Stimulated activated CD8-positive, alpha-beta memory T cell treated with anti-CD3 and anti-CD28 coated beads, Interleukin-15, amount 100 ng/mL, for 1 hour (primary cell): ENCODE measurements around the gene TTC28.
"Not testable (repeated sequence)": the region's sequence is repeated elsewhere in the genome, so short reads cannot be mapped to it uniquely, and the experiment has no call there.

Source experiments
- DNase-seq: peaks from one replicate; pipeline ENCODE4 v3.0.0-alpha.2; 2020; ENCODE audit warnings: low read depth

The TTC28 gene

GRCh38 chr22:28604966-28605761, 74.5 kb downstream of the TTC28 start:
- DNase-seq: no peak

- no peak for DNase-seq
These were observed 77.7 kb downstream of the TTC28 start for GRCh38 chr22:28601915-28602314.

- no peak for DNase-seq
These were observed 79.0 kb downstream of the TTC28 start for GRCh38 chr22:28600546-28601143.

GRCh38 chr22:28599693-28600092, 79.9 kb downstream of the TTC28 start:
- DNase-seq: no peak

- no peak for DNase-seq
These were observed 82.0 kb downstream of the TTC28 start for GRCh38 chr22:28597665-28598064.

- no peak for DNase-seq
These were observed 84.7 kb downstream of the TTC28 start for GRCh38 chr22:28594797-28595462.

GRCh38 chr22:28594076-28594796, 85.4 kb downstream of the TTC28 start:
- no peak for DNase-seq

- DNase-seq: no peak
These were observed 86.3 kb downstream of the TTC28 start for GRCh38 chr22:28593299-28593698.

GRCh38 chr22:28589102-28589750, 90.4 kb downstream of the TTC28 start:
- DNase-seq: no peak

- DNase-seq: no peak
These were observed 94.3 kb downstream of the TTC28 start for GRCh38 chr22:28585324-28585723.

GRCh38 chr22:28582806-28583205, 96.8 kb downstream of the TTC28 start:
- no peak for DNase-seq

- DNase-seq: no peak
These were observed 98.6 kb downstream of the TTC28 start for GRCh38 chr22:28581016-28581415.

GRCh38 chr22:28576162-28576561, 103.5 kb downstream of the TTC28 start:
- no peak for DNase-seq

- DNase-seq: no peak
These were observed 105.4 kb downstream of the TTC28 start for GRCh38 chr22:28574159-28574788.

- DNase-seq: no peak
These were observed 108.8 kb downstream of the TTC28 start for GRCh38 chr22:28570696-28571373.

- DNase-seq: not testable (repeated sequence)
These were observed 110.7 kb downstream of the TTC28 start for GRCh38 chr22:28568974-28569373.

GRCh38 chr22:28568099-28568498, 111.5 kb downstream of the TTC28 start:
- no peak for DNase-seq

GRCh38 chr22:28566920-28567499, 112.6 kb downstream of the TTC28 start:
- not testable (repeated sequence) for DNase-seq

- no peak for DNase-seq
These were observed 116.0 kb downstream of the TTC28 start for GRCh38 chr22:28563636-28564035.

GRCh38 chr22:28562324-28562723, 117.3 kb downstream of the TTC28 start:
- no peak for DNase-seq

- DNase-seq: not testable (repeated sequence)
These were observed 118.9 kb downstream of the TTC28 start for GRCh38 chr22:28560743-28561101.
